Body of pancreas (tissue), 4 donors: ENCODE results near the gene CRKL.

ENCODE experiments used
- CTCF ChIP-seq, 7 experiments: fragments of 450-650 bp in 4 of 7; fragments of 200-600 bp in 3 of 7; sonication (generic) in 3 of 7; IDR thresholded peaks; one replicate each; pipeline ENCODE4 v1.5.1; 2016 to 2019; ENCODE audit warnings: antibody characterized with exemption in 7 of 7
- POLR2A ChIP-seq, 3 donors: fragments of 450-650 bp; IDR thresholded peaks; one replicate each; pipeline ENCODE4 v1.6.1; 2016; ENCODE audit warnings: antibody characterized with exemption in 3 of 3, mild to moderate bottlenecking in 2 of 3

- TF ChIP-seq CTCF (IDR thresholded peaks at IDR 0.05), result no peak
- TF ChIP-seq POLR2A (IDR thresholded peaks at IDR 0.05), result no peak
These were observed 48.0 kb upstream of the CRKL start for GRCh38 chr22:20869234-20869633.
